Natural killer cell treated with Interleukin-12 subunit alpha and Interleukin-12 subunit beta and Interleukin-15 and Interleukin-18, amount 100 ng/mL, for 72 hours (primary cell): ENCODE data around the gene UBASH3A. TPM values are rescaled to one million over a fixed set of nuclear protein-coding genes. Genes with fewer than 3 reads are reported as not detected.

Experiments used
- ATAC-seq, 2 donors: fragments of 150-1000 bp; cut with Tn5 transposase in 1 of 2; sonication (Bioruptor Pico), chemical (Tn5 transposase) in 1 of 2; 2 replicates each; pipeline ENCODE4 v1.10.0; 2021
- DNase-seq: peaks from one replicate; pipeline ENCODE4 v3.0.0; 2022; ENCODE audit warnings: low spot score
- H3K27ac Mint-ChIP-seq, 2 donors: 1 replicate in 1 of 2; 2 replicates in 1 of 2; pipeline ENCODE4 v1.8.0; 2022; ENCODE audit warnings: mixed read lengths in 2 of 2, mild to moderate bottlenecking in 1 of 2, moderate library complexity in 1 of 2
- H3K27me3 Mint-ChIP-seq, 2 donors: 1 replicate in 1 of 2; 2 replicates in 1 of 2; pipeline ENCODE4 v1.8.0; 2022; ENCODE audit warnings: mixed read lengths in 2 of 2
- H3K36me3 Mint-ChIP-seq: one replicate; pipeline ENCODE4 v1.8.0; 2022; ENCODE audit warnings: mixed read lengths
- H3K4me1 Mint-ChIP-seq, 2 donors: 1 replicate in 1 of 2; 2 replicates in 1 of 2; pipeline ENCODE4 v1.8.0; 2022; ENCODE audit warnings: low read depth in 2 of 2, mixed read lengths in 2 of 2, mild to moderate bottlenecking in 1 of 2
- H3K4me3 Mint-ChIP-seq: one replicate; pipeline ENCODE4 v1.8.0; 2022; ENCODE audit warnings: mixed read lengths
- H3K9me3 Mint-ChIP-seq: 2 replicates; pipeline ENCODE4 v1.8.0; 2022; ENCODE audit warnings: mixed read lengths
- total RNA-seq, 2 donors: library from RNA; stranded (reverse); gene quantifications; one replicate each; pipeline ENCODE4 v1.2.3, GENCODE V29; 2022

Gene UBASH3A
- total RNA-seq, 2 donors from 2014 or later, result 1.7 to 9.2 TPM

- ATAC-seq (no peak), DNase-seq (no peak)
- H3K27me3 Mint-ChIP-seq, result peaks cover 0 to 26% of the 10 kb centered on the region in 2 donors
- H3K4me1 Mint-ChIP-seq, result peaks cover 0 to 2% of the 10 kb centered on the region in 2 donors
- no peak overlapping the region for H3K4me3 Mint-ChIP-seq
- H3K9me3 Mint-ChIP-seq, result peaks cover 4% of the 10 kb centered on the region
- peak overlapping the region in 1 of 2 donors; percentile 35 for H3K27ac Mint-ChIP-seq
- peaks cover 9% of the 10 kb centered on the region for H3K36me3 Mint-ChIP-seq
Measured at GRCh38 chr21:42377211-42377950, 26.3 kb upstream of the UBASH3A start.

DNA sequence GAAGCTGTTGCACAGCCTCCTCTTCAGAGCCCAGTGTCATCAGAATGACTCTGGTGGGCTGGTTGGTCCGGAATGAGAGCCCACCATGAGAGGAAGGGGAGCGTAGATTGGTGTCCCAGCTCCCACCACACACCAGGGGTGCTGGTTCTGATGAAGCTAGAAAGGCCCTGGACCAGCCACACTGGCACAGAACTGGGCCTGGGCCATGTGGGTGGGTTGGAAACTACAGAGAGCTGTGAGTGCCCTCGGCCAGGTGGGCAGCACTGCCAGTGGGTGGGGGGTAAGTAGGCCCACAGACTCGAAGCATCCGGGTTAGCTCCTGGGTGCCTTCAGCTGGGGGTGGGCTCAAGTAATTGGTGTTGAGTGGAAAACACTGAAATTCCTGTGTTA lies 25.8 kb upstream of the UBASH3A start:
- H3K4me1 Mint-ChIP-seq, result peaks cover 0 to 2% of the 10 kb centered on the region in 2 donors
- ATAC-seq (no peak), DNase-seq (no peak)
- peaks cover 6% of the 10 kb centered on the region for H3K9me3 Mint-ChIP-seq
- peaks cover 0 to 26% of the 10 kb centered on the region in 2 donors for H3K27me3 Mint-ChIP-seq
- H3K27ac Mint-ChIP-seq, result no peak overlapping the region
- H3K4me3 Mint-ChIP-seq, result no peak overlapping the region
- peaks cover 9% of the 10 kb centered on the region for H3K36me3 Mint-ChIP-seq

- Mint-ChIP-seq H3K36me3 (peaks cover 9% of the 10 kb centered on the region), H3K9me3 (peaks cover 6% of the 10 kb centered on the region), H3K27me3 (peaks cover 0 to 23% of the 10 kb centered on the region in 2 donors), H3K27ac (no peak overlapping the region), H3K4me3 (no peak overlapping the region), H3K4me1 (peaks cover 0 to 2% of the 10 kb centered on the region in 2 donors)
- DNase-seq (no peak), ATAC-seq (no peak)
Measured at GRCh38 chr21:42378418-42378817, 25.3 kb upstream of the UBASH3A start.

DNA sequence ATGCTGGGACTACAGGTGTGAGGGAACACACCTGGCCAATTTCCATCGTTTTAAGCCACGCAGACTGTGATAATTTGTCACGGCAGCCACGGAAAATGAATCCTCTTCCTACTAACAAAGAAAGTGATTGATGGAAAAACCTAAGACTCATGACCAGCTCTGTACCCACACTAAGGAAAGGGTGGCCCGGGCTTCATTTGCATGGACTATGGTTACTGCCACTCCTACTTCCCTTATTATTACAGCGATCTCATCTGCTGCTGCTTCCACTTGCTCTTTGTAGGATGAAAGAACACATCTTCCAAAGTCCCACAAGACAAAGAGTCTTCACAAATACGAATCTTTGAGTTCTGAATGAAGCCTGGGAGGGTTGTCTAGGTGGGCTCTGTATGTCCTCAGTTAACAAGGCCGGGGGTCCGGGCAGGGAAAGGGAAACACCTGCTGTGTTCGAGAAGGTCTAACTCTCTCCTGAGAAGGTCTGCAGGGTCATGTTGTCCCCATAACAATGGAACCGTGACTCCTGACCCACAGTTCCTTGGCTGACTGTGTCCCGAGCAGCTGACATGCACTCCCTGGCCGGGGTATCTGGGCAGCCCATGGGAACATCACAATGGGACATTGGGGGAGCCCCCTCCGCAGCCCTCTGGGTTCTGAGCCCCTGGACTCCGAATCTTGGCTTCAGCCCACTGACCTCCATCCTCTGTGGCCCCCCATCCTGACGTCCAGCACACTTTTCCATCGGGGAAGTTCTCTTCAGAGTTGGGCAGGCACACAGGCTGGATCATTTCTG lies 24.1 kb upstream of the UBASH3A start:
- H3K4me3 Mint-ChIP-seq, result no peak overlapping the region
- peaks cover 0 to 2% of the 10 kb centered on the region in 2 donors for H3K4me1 Mint-ChIP-seq
- DNase-seq (no peak), ATAC-seq (no peak)
- H3K9me3 Mint-ChIP-seq, result peaks cover 6% of the 10 kb centered on the region
- H3K27ac Mint-ChIP-seq, result no peak overlapping the region
- peaks cover 0 to 16% of the 10 kb centered on the region in 2 donors for H3K27me3 Mint-ChIP-seq
- H3K36me3 Mint-ChIP-seq, result peaks cover 9% of the 10 kb centered on the region

DNA sequence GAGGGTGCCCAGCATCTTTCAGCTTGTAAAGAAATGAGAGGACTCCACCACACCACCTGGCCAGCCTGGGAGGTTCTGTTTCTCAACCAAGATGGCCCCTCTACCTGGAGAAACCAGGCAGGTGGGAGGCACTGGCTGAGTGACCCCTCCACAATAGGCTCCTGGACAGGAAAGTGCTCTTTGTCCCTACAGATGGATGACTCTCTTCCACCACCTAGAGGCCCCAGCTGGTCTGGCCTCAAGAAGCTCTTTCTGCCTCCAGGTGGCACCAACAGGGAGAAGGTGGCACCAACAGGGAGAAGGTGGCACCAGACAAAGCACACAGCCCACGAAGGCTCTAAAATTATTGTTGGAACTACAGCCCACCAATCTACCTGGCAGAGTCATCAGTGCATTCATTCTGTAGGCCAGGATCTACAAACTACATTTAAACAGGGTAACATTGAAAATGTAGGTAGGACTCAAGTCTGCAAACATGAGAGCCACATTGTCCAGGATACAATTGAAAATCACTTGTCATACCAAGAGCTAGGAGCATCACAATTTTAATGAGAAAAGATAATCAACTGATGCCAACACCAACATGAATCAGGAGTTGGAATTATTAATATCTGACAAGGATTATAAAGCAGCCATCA lies 22.2 kb upstream of the UBASH3A start:
- Mint-ChIP-seq H3K36me3 (peaks cover 9% of the 10 kb centered on the region), H3K9me3 (peaks cover 6% of the 10 kb centered on the region), H3K27ac (peak overlapping the region in 1 of 2 donors; percentile 46), H3K27me3 (peaks cover 0 to 12% of the 10 kb centered on the region in 2 donors), H3K4me3 (no peak overlapping the region), H3K4me1 (peaks cover 0 to 2% of the 10 kb centered on the region in 2 donors)
- DNase-seq (no peak), ATAC-seq (peak in 1 of 2 donors; percentile 52)

GRCh38 chr21:42382915-42383314 lies 20.8 kb upstream of the UBASH3A start:
- Mint-ChIP-seq H3K27ac (no peak overlapping the region), H3K27me3 (peaks cover 0 to 19% of the 10 kb centered on the region in 2 donors), H3K4me3 (no peak overlapping the region), H3K9me3 (peaks cover 6% of the 10 kb centered on the region), H3K4me1 (peaks cover 6 to 13% of the 10 kb centered on the region in 2 donors), H3K36me3 (peaks cover 9% of the 10 kb centered on the region)
- DNase-seq (no peak), ATAC-seq (no peak)

GRCh38 chr21:42383331-42383730 lies 20.4 kb upstream of the UBASH3A start:
- H3K27ac Mint-ChIP-seq, result no peak overlapping the region
- peaks cover 6 to 17% of the 10 kb centered on the region in 2 donors for H3K4me1 Mint-ChIP-seq
- no peak overlapping the region for H3K4me3 Mint-ChIP-seq
- H3K9me3 Mint-ChIP-seq, result peaks cover 6% of the 10 kb centered on the region
- H3K27me3 Mint-ChIP-seq, result peaks cover 0 to 22% of the 10 kb centered on the region in 2 donors
- no peak for DNase-seq
- ATAC-seq, result peak in 1 of 2 donors; percentile 10
- peaks cover 9% of the 10 kb centered on the region for H3K36me3 Mint-ChIP-seq

DNA sequence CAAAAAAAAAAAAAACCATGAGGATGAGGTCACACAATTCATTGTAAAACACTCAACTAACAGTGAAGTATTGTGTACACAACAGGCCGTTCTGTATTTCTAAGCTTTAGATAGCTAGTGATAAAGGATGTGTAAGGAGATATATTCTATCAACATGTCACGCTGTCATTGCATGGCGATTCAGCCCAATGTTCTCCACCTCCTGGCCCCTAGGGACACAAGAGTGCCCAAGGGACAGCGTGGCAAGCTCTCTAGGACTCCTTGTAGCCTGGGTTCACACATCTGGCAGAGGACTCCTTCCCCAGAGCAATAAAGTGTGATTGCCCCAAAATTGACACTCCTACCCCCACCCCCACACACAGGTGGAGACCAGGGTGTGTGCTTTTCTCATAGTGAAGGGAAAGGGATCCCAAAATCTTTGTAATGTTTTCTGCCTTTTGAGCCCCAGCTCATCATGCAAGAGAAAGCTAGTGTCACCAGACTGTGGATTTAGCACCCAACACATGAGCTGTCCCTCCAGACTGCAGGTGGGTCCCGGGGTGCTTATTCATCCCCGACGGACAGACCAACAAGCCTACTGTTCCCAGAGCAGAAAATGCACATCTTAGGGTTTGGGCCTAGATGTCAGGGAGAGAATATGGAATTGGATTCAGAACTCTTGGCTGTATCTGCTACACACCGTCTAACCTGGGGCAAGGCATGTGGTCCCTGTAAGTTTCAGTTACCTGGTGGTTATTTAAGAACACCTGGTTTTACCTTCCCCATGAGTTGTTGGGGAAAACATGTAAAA lies 19.4 kb upstream of the UBASH3A start:
- Mint-ChIP-seq H3K4me3 (no peak overlapping the region), H3K27me3 (peaks cover 0 to 27% of the 10 kb centered on the region in 2 donors), H3K4me1 (peaks cover 11 to 27% of the 10 kb centered on the region in 2 donors), H3K36me3 (peaks cover 9% of the 10 kb centered on the region), H3K27ac (no peak overlapping the region), H3K9me3 (peaks cover 6% of the 10 kb centered on the region)
- ATAC-seq, result no peak
- DNase-seq, result no peak

DNA sequence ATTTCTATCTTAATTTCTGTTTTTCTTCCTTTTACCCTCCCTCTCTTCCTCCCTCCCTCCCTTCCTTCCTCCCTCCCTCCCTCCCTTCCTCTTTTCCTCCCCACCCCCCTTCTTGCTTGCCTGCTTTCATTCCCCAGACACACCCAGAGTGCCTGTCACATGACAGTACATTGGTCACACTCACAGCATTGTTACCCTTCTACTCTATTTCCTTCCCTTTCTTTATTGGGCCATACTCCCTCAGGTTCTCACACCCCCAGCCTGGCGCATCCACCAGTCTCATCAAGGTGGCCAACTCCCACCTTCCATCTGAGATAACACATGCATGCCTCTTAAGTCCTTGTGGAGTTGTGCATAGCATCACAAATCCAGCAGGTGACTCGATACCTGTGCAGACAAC lies 18.7 kb upstream of the UBASH3A start:
- Mint-ChIP-seq H3K4me1 (peaks cover 11 to 27% of the 10 kb centered on the region in 2 donors), H3K27ac (no peak overlapping the region), H3K36me3 (peaks cover 9% of the 10 kb centered on the region), H3K9me3 (peaks cover 6% of the 10 kb centered on the region), H3K4me3 (no peak overlapping the region), H3K27me3 (peaks cover 0 to 30% of the 10 kb centered on the region in 2 donors)
- no peak for ATAC-seq
- no peak for DNase-seq

- peaks cover 6% of the 10 kb centered on the region for H3K9me3 Mint-ChIP-seq
- ATAC-seq (no peak), DNase-seq (no peak)
- H3K4me1 Mint-ChIP-seq, result peaks cover 11 to 27% of the 10 kb centered on the region in 2 donors
- H3K4me3 Mint-ChIP-seq, result no peak overlapping the region
- H3K36me3 Mint-ChIP-seq, result peaks cover 9% of the 10 kb centered on the region
- no peak overlapping the region for H3K27ac Mint-ChIP-seq
- H3K27me3 Mint-ChIP-seq, result peaks cover 0 to 32% of the 10 kb centered on the region in 2 donors
Measured at GRCh38 chr21:42385619-42386018, 18.1 kb upstream of the UBASH3A start.

DNA sequence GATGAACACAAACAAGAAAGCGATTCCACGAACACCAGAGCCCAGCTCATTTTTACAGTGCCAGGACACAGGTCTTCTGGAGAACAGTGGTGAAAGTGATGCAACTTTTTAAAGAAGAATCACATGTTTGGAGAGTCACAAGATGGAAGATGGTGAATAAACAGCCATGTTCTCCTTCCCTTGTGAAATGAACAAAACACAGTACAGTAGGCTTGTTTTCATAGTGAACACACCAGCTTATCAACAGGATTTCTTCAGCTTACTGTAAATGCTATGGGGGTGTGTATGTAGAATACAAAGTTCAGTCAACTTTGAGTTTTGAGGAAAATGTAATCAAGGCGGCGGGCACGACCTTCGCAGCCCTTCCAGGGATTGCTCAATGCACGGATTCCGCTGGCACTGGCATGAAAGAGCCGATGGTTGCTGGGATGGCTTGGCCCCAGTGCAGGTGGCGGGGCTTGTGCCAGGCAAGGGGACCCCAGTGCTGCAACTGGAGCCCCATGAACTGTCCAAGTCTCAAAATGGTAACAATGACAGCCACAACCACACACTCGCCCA lies 17.6 kb upstream of the UBASH3A start:
- ATAC-seq, result no peak
- DNase-seq, result no peak
- Mint-ChIP-seq H3K4me1 (peaks cover 11 to 27% of the 10 kb centered on the region in 2 donors), H3K4me3 (no peak overlapping the region), H3K27ac (no peak overlapping the region), H3K36me3 (peaks cover 9% of the 10 kb centered on the region), H3K9me3 (peaks cover 6% of the 10 kb centered on the region), H3K27me3 (peaks cover 0 to 36% of the 10 kb centered on the region in 2 donors)

GRCh38 chr21:42387164-42387563 lies 16.5 kb upstream of the UBASH3A start:
- Mint-ChIP-seq H3K27me3 (peaks cover 5 to 45% of the 10 kb centered on the region in 2 donors), H3K9me3 (peaks cover 2% of the 10 kb centered on the region), H3K4me1 (peaks cover 11 to 30% of the 10 kb centered on the region in 2 donors), H3K4me3 (peak overlapping the region; percentile 46), H3K27ac (peak overlapping the region in 1 of 2 donors; percentile 32), H3K36me3 (peaks cover under 1% of the 10 kb centered on the region)
- DNase-seq (no peak), ATAC-seq (no peak)
